Measurements from ENCODE around the gene RBMS1.

RBMS1 gene

DNA sequence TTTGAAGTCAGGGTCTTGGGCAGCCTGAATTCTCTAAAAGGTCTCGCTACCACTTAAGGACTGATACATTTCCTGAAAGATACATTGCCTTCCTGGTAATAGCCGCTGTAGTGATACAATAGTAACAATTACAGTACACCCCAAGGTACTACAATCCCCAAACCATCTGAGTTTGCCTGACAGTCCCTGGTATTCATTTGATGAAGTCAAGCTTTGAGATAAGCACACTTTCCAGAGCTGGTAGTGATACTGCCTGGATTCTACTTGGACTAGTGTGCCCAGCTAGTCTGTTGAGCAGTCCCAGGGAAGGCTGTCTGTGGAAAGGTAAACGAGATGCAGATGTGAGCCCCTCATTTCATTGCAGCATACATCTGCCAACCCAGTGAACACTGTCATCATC, 269.1 kb downstream of the RBMS1 start:
- ATAC-seq (no peak), DNase-seq (no peak)
- Mint-ChIP-seq H3K27ac (peak overlapping the region; percentile 83), H3K27me3 (peaks cover 5% of the 10 kb centered on the region), H3K36me3 (ENCODE audit: low read depth) (no peaks in the 10 kb centered on the region), H3K9me3 (no peaks in the 10 kb centered on the region), H3K4me1 (peaks cover 45% of the 10 kb centered on the region), H3K4me3 (no peak overlapping the region)

DNA sequence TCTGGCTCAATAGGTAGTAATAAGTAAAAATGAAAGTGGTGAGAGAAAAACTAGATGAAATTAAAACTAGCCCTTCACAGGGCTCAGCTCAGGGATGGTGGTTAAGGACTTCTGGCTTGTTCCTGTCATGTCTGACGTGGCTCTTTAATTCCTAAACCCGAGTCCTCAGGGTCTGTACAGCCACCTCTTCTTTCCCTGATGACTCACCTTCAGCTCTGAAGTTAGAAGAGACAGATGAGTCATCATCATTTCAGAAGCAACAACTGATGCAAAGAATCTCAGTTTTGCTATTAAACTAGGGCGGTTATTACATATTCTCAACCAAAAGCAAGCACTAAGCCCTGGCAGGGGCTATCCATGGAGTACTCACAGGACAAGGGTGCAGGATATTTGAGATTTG, 269.5 kb downstream of the RBMS1 start:
- H3K4me1 Mint-ChIP-seq, result peaks cover 45% of the 10 kb centered on the region

DNA sequence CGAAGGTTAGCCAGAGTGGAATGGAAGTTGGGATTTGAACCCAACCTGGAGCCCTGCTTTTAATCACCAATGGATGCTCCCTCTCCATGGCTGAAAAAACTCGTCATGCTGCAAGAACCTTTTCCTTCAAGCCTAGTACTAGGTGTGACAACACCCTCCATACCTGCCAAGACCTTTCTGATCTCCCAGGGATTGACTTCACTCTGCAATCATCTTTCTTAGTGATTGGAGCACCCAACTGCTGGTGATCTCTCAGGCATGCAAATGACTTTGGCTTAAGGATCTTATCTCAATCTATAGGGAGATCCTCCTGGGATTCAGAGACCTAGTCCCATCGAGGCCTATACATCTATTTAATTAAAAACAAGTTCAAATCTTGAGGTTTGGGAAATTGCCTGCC, 270.0 kb downstream of the RBMS1 start:
- Mint-ChIP-seq H3K9me3 (no peaks in the 10 kb centered on the region), H3K27me3 (peaks cover 5% of the 10 kb centered on the region), H3K36me3 (ENCODE audit: low read depth) (no peaks in the 10 kb centered on the region), H3K4me1 (peaks cover 45% of the 10 kb centered on the region), H3K27ac (peak overlapping the region; percentile 83), H3K4me3 (peak overlapping the region; percentile 42)
- no peak for ATAC-seq
- DNase-seq, result no peak

More for the DNA sequence above, 269.5 kb downstream of the RBMS1 start:
- DNase-seq, result peak; percentile 20
- Mint-ChIP-seq H3K36me3 (ENCODE audit: low read depth) (no peaks in the 10 kb centered on the region), H3K9me3 (no peaks in the 10 kb centered on the region), H3K4me3 (peak overlapping the region; percentile 42), H3K27me3 (peaks cover 5% of the 10 kb centered on the region), H3K27ac (peak overlapping the region; percentile 83)
- ATAC-seq, result peak; percentile 83

DNA sequence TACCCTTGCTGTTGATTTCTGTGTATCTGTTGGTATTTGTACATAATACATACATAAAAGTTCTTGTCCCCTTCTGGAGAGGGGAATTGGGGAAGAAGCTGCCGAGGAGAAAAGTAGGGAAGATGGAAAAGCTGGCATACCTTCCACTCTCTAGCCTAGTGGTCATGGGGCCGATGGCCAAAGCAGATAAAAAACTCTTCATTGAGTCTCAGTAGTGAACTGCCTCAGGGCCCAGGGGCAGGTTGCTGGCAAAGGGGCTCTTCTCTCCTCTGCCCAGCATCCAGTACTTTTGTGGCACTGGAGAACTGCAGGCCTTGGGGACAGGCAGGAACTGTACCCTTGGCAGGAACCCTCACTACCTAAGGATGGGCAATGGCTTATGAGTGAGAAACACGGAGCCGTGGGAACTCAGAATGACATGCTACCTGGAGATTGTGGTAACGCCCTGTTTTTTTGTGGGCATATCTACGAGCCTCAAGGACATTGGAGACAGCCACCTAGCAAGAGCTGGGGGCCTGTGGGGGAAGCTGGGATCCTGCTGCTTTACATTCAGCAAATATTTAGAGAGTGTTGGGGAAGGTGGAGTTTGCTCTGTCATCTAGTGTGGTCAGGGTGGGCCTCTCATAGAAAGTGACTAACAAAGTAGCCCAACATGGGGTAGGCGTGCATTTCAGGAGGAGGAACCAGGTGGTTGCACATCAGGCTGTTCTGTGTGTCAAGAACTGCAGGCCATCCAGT, 270.9 kb downstream of the RBMS1 start:
- no peak for ATAC-seq
- Mint-ChIP-seq H3K9me3 (no peaks in the 10 kb centered on the region), H3K27ac (peak overlapping the region; percentile 15), H3K4me3 (no peak overlapping the region), H3K4me1 (peaks cover 45% of the 10 kb centered on the region), H3K36me3 (ENCODE audit: low read depth) (no peaks in the 10 kb centered on the region), H3K27me3 (peaks cover 5% of the 10 kb centered on the region)
- DNase-seq, result no peak
